IMR-90 (cell line): ENCODE data around the gene ESYT1. TPM values are rescaled to one million over a fixed set of nuclear protein-coding genes. Genes with fewer than 3 reads are reported as not detected.

ENCODE experiments used
- ATAC-seq: fragments of 200-7000 bp; cut with Tn5 transposase; 2 replicates; pipeline ENCODE4 v1.9.1; 2020; ENCODE audit warnings: low read depth, mild to moderate bottlenecking, moderate library complexity
- BruUV-seq: library from RNA; stranded (reverse); fragments of 400-500 nt; replicated peaks from 2 replicates; lab custom pipeline; 2021; lab: Mats Ljungman, UMichigan
- CTCF ChIA-PET: fragments of 300-600 bp; formaldehyde crosslinking; extraction: SDS; loops from one replicate; lab custom pipeline; 2021; ENCODE audit warnings: antibody characterized with exemption; lab: Yijun Ruan, JAX
- POLR2A ChIA-PET: fragments of 300-600 bp; sonication (Branson Sonifier 250); formaldehyde crosslinking; loops from one replicate; lab custom pipeline; 2022; ENCODE audit warnings: antibody characterized with exemption; ENCODE audit not compliant: unreplicated experiment; lab: Charles Lee
- DNase-seq: peaks from one replicate; pipeline ENCODE4 v3.0.0; 2013
- H2AFZ ChIP-seq: replicated peaks from 2 replicates; pipeline ENCODE3; 2013; ENCODE audit warnings: low read length, mild to moderate bottlenecking; ENCODE audit not compliant: poor library complexity
- H2AK5ac ChIP-seq: 2 replicates; pipeline ENCODE4 v1.6.1; 2013; ENCODE audit warnings: low read depth, low read length, inconsistent platforms
- H2AK9ac ChIP-seq: replicated peaks from 2 replicates; pipeline ENCODE3; 2013; ENCODE audit warnings: mild to moderate bottlenecking, low read depth, low read length, moderate library complexity; ENCODE audit not compliant: poor library complexity
- H2BK120ac ChIP-seq: 2 replicates; pipeline ENCODE4 v1.6.1; 2013; ENCODE audit warnings: low read depth, low read length, inconsistent platforms
- H2BK15ac ChIP-seq: 3 replicates; pipeline ENCODE4 v1.6.1; 2013; ENCODE audit warnings: low read depth, low read length, inconsistent platforms
- H2BK20ac ChIP-seq: 2 replicates; pipeline ENCODE4 v1.6.1; 2013; ENCODE audit warnings: low read depth, mild to moderate bottlenecking, inconsistent platforms, low read length, moderate library complexity
- H2BK5ac ChIP-seq: 2 replicates; pipeline ENCODE4 v1.6.1; 2013; ENCODE audit warnings: mild to moderate bottlenecking, low read depth, low read length, inconsistent platforms; ENCODE audit not compliant: poor library complexity, severe bottlenecking
- H3K14ac ChIP-seq: replicated peaks from 2 replicates; pipeline ENCODE4 v1.6.1; 2013; ENCODE audit warnings: low read depth, low read length, inconsistent platforms
- H3K18ac ChIP-seq: 2 replicates; pipeline ENCODE4 v1.6.1; 2013; ENCODE audit warnings: low read depth, low read length, control low read depth
- H3K23ac ChIP-seq: 2 replicates; pipeline ENCODE4 v1.6.1; 2013; ENCODE audit warnings: low read depth, low read length, inconsistent platforms
- H3K27ac ChIP-seq: 2 replicates; pipeline ENCODE4 v1.5.1; 2013; ENCODE audit warnings: mild to moderate bottlenecking, control low read depth, low read length; ENCODE audit not compliant: insufficient read depth
- H3K27me3 ChIP-seq: 2 replicates; pipeline ENCODE4 v1.6.1; 2013; ENCODE audit warnings: low read length; ENCODE audit not compliant: control insufficient read depth, insufficient read depth
- H3K36me3 ChIP-seq: 2 replicates; pipeline ENCODE4 v1.6.1; 2013; ENCODE audit warnings: low read length, mixed read lengths; ENCODE audit not compliant: control insufficient read depth, insufficient read depth
- H3K4ac ChIP-seq: 2 replicates; pipeline ENCODE4 v1.6.1; 2013; ENCODE audit warnings: low read depth, low read length, inconsistent platforms
- H3K4me1 ChIP-seq: 2 replicates; pipeline ENCODE4 v1.6.1; 2013; ENCODE audit warnings: low read length, mixed read lengths; ENCODE audit not compliant: control insufficient read depth, insufficient read depth
- H3K4me2 ChIP-seq: 2 replicates; pipeline ENCODE4 v1.6.1; 2013; ENCODE audit warnings: low read depth, mild to moderate bottlenecking, control low read depth, low read length, moderate library complexity
- H3K4me3 ChIP-seq: 2 replicates; pipeline ENCODE4 v1.5.1; 2013; ENCODE audit warnings: low read depth, mild to moderate bottlenecking, control low read depth, low read length, moderate library complexity; ENCODE audit not compliant: insufficient read depth
- H3K56ac ChIP-seq: 2 replicates; pipeline ENCODE4 v1.6.1; 2013; ENCODE audit warnings: low read length, inconsistent platforms; ENCODE audit not compliant: insufficient read depth; ENCODE audit errors: extremely low read depth
- H3K79me1 ChIP-seq, 2 experiments: 2 replicates each; pipeline ENCODE4 v1.6.1; 2013; ENCODE audit warnings: low read length in 2 of 2, inconsistent platforms in 1 of 2, low read depth in 1 of 2
- H3K9ac ChIP-seq: 2 replicates; pipeline ENCODE4 v1.6.1; 2013; ENCODE audit warnings: low read depth, low read length, control low read depth
- H3K9me1 ChIP-seq: 2 replicates; pipeline ENCODE4 v1.6.1; 2013; ENCODE audit warnings: low read length, inconsistent platforms; ENCODE audit not compliant: insufficient read depth
- H3K9me3 ChIP-seq: 2 replicates; pipeline ENCODE4 v1.6.1; 2013; ENCODE audit warnings: low read length; ENCODE audit not compliant: control insufficient read depth, insufficient read depth
- H4K20me1 ChIP-seq: 2 replicates; pipeline ENCODE4 v1.6.1; 2013; ENCODE audit warnings: low read length, inconsistent platforms; ENCODE audit not compliant: insufficient read depth
- H4K5ac ChIP-seq: 2 replicates; pipeline ENCODE4 v1.6.1; 2013; ENCODE audit warnings: mild to moderate bottlenecking, low read depth, low read length, control low read depth
- H4K8ac ChIP-seq, 2 experiments: 2 replicates each; pipeline ENCODE4 v1.6.1; 2013; ENCODE audit warnings: low read depth in 2 of 2, low read length in 2 of 2, control low read depth in 1 of 2, inconsistent platforms in 1 of 2
- H4K91ac ChIP-seq: 2 replicates; pipeline ENCODE4 v1.6.1; 2013; ENCODE audit warnings: low read depth, low read length, inconsistent platforms; ENCODE audit not compliant: insufficient read depth
- BHLHE40 ChIP-seq: fragments of 150-350 bp; IDR thresholded peaks from 2 replicates; pipeline ENCODE4 v1.6.1; 2016; ENCODE audit warnings: mild to moderate bottlenecking, low read depth, low read length
- CEBPB ChIP-seq: IDR thresholded peaks from 2 replicates; pipeline ENCODE4 v1.6.1; 2012; ENCODE audit warnings: low read depth, low read length, improper control_type of control experiment
- FOS ChIP-seq: fragments of 150-350 bp; IDR thresholded peaks from 2 replicates; pipeline ENCODE4 v1.6.1; 2016; ENCODE audit warnings: low read depth, low read length
- WGBS, 2 experiments: methylation state at CpG; one replicate each; pipeline versions ENCODE4 v1.1.5 to v1.1.7; 2013; ENCODE audit warnings: missing lambda C conversion rate in 2 of 2; ENCODE audit not compliant: insufficient read length in 1 of 2; ENCODE audit errors: extremely low coverage in 2 of 2; 5-methylcytosine and 5-hydroxymethylcytosine counted together
- dilution Hi-C: fragments of 300-500 bp; cut with HindIII; formaldehyde crosslinking; loops from one replicate; pipeline ENCODE4 v1.14.3; 2018; ENCODE audit warnings: low sequenced_read_pairs; ENCODE audit not compliant: unreplicated experiment
- in situ Hi-C: fragments of 300-500 bp; cut with MboI; formaldehyde crosslinking; loops from 3 replicates; pipeline ENCODE4 v1.14.3; 2019; ENCODE audit warnings: low sequenced_read_pairs, inconsistent platforms, mixed read lengths
- intact Hi-C: fragments of 100-400 bp; cut with micrococcal nuclease; formaldehyde crosslinking; loops from 2 replicates; pipeline ENCODE4 v1.10.0; 2022
- polyA plus RNA-seq, 3 experiments: library from polyadenylated mRNA; depleted of rRNA; stranded (reverse); fragments of >200 nt; gene quantifications; 2 replicates each; pipeline ENCODE4 v1.2.3, GENCODE V29; 2012; ENCODE audit warnings: low replicate concordance in 1 of 3
- total RNA-seq: library from RNA; depleted of rRNA; stranded (reverse); fragments of >200 nt; gene quantifications from 2 replicates; pipeline ENCODE4 v1.2.3, GENCODE V29; 2012
- TF ChIP-seq, protein P1 (sequence below): fragments of 150-350 bp; IDR thresholded peaks from 2 replicates; pipeline ENCODE4 v1.6.1; 2016; ENCODE audit warnings: low read depth, mild to moderate bottlenecking, low read length, moderate library complexity, borderline replicate concordance

Gene ESYT1
- total and polyA plus RNA-seq, 2 of the 4 experiments (the other 2 are of a cell fraction): 150 to 153 TPM

DNA sequence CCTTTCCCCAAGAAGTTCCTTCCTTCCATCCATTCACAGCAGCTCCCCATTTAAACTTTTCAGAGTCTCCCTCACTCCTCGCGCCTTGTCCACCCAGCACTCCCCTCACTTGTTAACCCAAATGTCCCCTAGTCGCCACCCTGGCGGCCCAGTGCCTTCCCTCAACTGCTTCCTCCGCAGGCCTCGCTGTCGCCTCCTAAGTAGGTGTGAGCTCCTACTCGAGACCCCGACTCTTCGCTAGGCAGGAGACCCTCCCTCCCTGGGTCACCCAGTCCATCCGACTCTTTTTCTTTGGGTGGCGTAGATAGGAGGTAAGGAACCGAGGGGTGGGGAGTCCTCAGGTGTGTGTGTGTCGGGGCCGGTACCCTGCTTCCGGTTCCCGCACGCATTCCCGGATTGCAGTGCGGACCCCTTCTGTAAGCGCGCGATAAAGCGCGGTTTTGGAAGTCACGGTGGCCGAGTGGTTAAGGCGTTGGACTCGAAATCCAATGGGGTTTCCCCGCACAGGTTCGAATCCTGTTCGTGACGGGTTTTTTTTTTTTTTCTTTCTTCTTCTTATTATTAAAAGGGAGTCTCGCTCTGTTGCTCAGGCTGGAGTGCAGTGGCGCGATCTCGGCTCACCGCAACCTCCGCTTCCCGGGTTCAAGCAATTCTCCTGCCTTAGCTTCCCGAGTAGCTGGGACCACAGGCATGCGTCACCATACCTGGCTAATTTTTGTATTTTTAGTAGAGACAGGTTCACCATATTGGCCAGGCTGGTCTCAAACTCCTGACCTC is 62.0 kb downstream of the ESYT1 start:
- Histone ChIP-seq H3K4me1 (peaks cover 7% of the 10 kb centered on the region), H4K91ac (peak overlapping the region; percentile 83), H3K9me1 (peaks cover 5% of the 10 kb centered on the region; the same call in 1 of the 2 replicates), H3K9me3 (no peaks in the 10 kb centered on the region), H2AK5ac (peak overlapping the region; percentile 64; the same call in 1 of the 2 replicates), H4K20me1 (peaks cover 14% of the 10 kb centered on the region; the same call in 1 of the 2 replicates), H3K36me3 (peaks cover 7% of the 10 kb centered on the region), H4K5ac (peak overlapping the region; percentile 83), H3K4me2 (peak overlapping the region; percentile 93), H3K18ac (peak overlapping the region; percentile 36), H2BK5ac (peak overlapping the region; percentile 75), H3K9ac (peak overlapping the region; percentile 77), H2AK9ac (peak overlapping the region; percentile 99), H3K23ac (peak overlapping the region; percentile 91), H2BK20ac (peak overlapping the region; percentile 65; the same call in 1 of the 2 replicates), H3K56ac (peak overlapping the region; percentile 61; the same call in 1 of the 2 replicates), H3K27me3 (no peaks in the 10 kb centered on the region), H2BK15ac (peak overlapping the region; percentile 77; the same call in 1 of the 3 replicates), H3K4me3 (peak overlapping the region; percentile 86), H3K27ac (peak overlapping the region; percentile 83), H4K8ac (peak overlapping the region; percentile 83 to 94), H3K14ac (peak overlapping the region; percentile 95), H2BK120ac (peak overlapping the region; percentile 86), H3K4ac (peak overlapping the region; percentile 95), H2AFZ (peak overlapping the region; percentile 100), H3K79me1 (peaks cover 19 to 33% of the 10 kb centered on the region in 2 experiments; a peak in 3 of 4 replicates)
- peak; percentile 85 for DNase-seq
- ChIA-PET CTCF (interaction anchor here (0.6 to 2.6 kb wide), 14 partner anchors 9 to 274 kb away, joined by 3 to 27 read pairs (median 4); partner anchors contain the start of genes ANKRD52, ESYT1, RNF41 and ZC3H10), POLR2A (interaction anchor here (0.6 to 1.1 kb wide), 3 partner anchors 24 to 72 kb away, joined by 3 to 7 read pairs (median 3); partner anchors contain the start of gene ZC3H10)
- dilution Hi-C loops: no loop called here
- in situ Hi-C loops: loop anchor here (5.0 kb wide), 1 partner anchor 63 kb away; the partner anchor contains the start of gene ESYT1
- ATAC-seq: peak; percentile 35
- no TSS peak for BruUV-seq
- intact Hi-C loops: loop anchor here (1.0 to 2.0 kb wide), 2 partner anchors 63 to 71 kb away; no protein-coding TSS in a partner anchor
- WGBS, 2 experiments: no CpG with 5 or more reads among the region's 42 CpGs
- no peak for TF ChIP-seq CEBPB
- peak; percentile 17; the same call in 1 of the 2 replicates for TF ChIP-seq BHLHE40
- TF ChIP-seq, protein P1, sequence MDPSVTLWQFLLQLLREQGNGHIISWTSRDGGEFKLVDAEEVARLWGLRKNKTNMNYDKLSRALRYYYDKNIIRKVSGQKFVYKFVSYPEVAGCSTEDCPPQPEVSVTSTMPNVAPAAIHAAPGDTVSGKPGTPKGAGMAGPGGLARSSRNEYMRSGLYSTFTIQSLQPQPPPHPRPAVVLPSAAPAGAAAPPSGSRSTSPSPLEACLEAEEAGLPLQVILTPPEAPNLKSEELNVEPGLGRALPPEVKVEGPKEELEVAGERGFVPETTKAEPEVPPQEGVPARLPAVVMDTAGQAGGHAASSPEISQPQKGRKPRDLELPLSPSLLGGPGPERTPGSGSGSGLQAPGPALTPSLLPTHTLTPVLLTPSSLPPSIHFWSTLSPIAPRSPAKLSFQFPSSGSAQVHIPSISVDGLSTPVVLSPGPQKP: peak; percentile 52; the same call in 1 of the 2 replicates
- peak; percentile 80 for TF ChIP-seq FOS
